ENCODE results near the gene SYNJ2. TPM values are rescaled to one million over a fixed set of nuclear protein-coding genes. Genes with fewer than 3 reads are reported as not detected.

The SYNJ2 gene
- total RNA-seq, 2 experiments from 2014 or later, result 34.6 to 38.0 TPM

DNA sequence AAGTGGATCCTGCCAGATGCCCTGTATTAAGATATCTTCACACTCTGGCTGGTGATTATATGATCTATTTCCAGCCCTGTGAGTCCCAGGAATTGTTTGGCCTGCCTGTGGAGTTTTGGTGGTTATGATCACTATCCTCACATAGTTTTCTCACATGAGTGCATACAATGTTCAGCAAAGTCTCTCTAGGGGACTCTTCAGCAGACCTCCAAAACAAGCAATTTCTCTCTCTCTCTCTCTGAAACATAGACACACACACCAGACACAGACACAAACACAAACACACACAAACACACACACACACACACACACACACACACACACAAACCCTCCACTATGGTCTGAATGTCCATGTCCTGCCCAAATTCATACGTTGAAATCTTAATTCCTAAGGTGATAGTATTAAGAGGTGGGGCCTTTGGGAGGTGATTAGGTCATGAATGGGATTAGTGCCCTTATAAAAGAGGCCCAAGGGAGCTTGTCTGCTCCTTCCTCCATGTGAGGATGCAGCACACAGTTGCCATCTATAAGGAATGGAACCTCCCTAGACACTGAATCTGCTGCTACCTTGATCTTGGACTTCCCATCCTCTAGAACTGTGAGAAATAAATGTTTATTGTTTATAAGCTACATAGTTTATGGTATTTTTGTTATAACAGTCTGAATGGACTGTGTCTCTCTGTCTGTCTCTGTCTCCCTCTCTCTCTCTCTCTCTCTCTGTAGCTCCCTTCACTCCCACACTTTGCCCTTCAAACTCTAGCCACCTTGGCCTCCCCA lies 22.0 kb upstream of the SYNJ2 start:
- DNase-seq, result no peak
- Histone ChIP-seq H3K9me3 (ENCODE audit: control insufficient read depth in 1 of 2, insufficient read depth in 1 of 2, low read length in 2 of 2) (peaks cover 15 to 23% of the 10 kb centered on the region in 2 experiments), H3K27me3 (ENCODE audit: control insufficient read depth in 1 of 2, insufficient read depth in 2 of 2, low read length in 2 of 2) (no peaks in the 10 kb centered on the region), H3K4me3 (ENCODE audit: low read length) (no peak overlapping the region), H3K4me1 (ENCODE audit: insufficient read depth, low read length) (peaks cover 17% of the 10 kb centered on the region), H3K36me3 (ENCODE audit: insufficient read depth, low read length) (no peaks in the 10 kb centered on the region), H3K27ac (ENCODE audit: low read depth in 1 of 2, low read length in 2 of 2) (no peak overlapping the region)
- peaks cover 18% of the 10 kb centered on the region for H3K4me1 Mint-ChIP-seq (ENCODE audit: low read depth)
- H3K27me3 Mint-ChIP-seq, result no peaks in the 10 kb centered on the region
- H3K36me3 Mint-ChIP-seq (ENCODE audit: low read depth), result peaks cover 4% of the 10 kb centered on the region
- TF ChIP-seq, protein P1, sequence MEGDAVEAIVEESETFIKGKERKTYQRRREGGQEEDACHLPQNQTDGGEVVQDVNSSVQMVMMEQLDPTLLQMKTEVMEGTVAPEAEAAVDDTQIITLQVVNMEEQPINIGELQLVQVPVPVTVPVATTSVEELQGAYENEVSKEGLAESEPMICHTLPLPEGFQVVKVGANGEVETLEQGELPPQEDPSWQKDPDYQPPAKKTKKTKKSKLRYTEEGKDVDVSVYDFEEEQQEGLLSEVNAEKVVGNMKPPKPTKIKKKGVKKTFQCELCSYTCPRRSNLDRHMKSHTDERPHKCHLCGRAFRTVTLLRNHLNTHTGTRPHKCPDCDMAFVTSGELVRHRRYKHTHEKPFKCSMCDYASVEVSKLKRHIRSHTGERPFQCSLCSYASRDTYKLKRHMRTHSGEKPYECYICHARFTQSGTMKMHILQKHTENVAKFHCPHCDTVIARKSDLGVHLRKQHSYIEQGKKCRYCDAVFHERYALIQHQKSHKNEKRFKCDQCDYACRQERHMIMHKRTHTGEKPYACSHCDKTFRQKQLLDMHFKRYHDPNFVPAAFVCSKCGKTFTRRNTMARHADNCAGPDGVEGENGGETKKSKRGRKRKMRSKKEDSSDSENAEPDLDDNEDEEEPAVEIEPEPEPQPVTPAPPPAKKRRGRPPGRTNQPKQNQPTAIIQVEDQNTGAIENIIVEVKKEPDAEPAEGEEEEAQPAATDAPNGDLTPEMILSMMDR (IDR thresholded peaks at IDR 0.05), result no peak
- intact Hi-C loops (cut with DNase I, micrococcal nuclease), result no loop called here
- POLR2A ChIA-PET, result no interaction called here
- CTCF ChIA-PET, result no interaction called here
- H3K9me3 Mint-ChIP-seq, result peaks cover 14% of the 10 kb centered on the region
- no peak overlapping the region for H3K4me3 Mint-ChIP-seq
- no peak overlapping the region for H3K27ac Mint-ChIP-seq
- ATAC-seq (ENCODE audit: poor library complexity), result no peak

DNA sequence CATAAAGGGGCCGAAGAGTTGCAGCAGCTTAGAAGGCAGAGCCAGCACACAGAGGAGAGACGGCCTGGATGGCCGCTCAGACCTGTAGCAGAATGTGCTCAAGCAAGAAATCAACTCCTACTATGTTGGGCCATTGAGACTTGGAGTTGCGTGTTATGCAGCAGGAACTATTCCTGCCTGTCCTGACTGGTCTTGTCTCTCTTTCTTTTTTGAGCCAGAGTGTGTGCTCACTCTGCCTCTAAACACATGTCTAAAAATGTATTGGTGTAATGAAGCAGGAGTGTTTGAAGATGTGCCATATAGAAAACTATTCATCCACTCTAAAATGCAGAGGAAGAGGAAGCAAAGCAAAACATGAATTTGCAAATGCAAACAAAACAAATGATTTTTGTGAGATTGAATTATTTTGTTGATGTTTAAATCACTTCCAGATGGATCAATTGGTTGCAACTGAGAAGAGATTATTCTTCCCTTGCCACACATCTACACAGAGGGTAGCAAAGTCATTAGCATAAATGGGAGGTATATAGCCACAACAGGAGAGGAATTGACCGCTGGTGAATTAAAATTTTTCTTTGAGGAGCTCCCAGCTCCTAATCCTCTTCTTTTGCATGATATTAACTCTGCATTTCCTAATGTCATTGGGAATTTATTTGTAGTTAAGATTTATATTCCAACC lies 20.4 kb upstream of the SYNJ2 start:
- ChIA-PET CTCF (no interaction called here), POLR2A (no interaction called here)
- intact Hi-C loops (cut with DNase I, micrococcal nuclease), result no loop called here
- DNase-seq, result no peak
- Mint-ChIP-seq H3K36me3 (ENCODE audit: low read depth) (peaks cover 4% of the 10 kb centered on the region), H3K9me3 (peaks cover 14% of the 10 kb centered on the region), H3K4me1 (ENCODE audit: low read depth) (peaks cover 18% of the 10 kb centered on the region), H3K27me3 (no peaks in the 10 kb centered on the region), H3K4me3 (no peak overlapping the region), H3K27ac (no peak overlapping the region)
- TF ChIP-seq, protein P1 (IDR thresholded peaks at IDR 0.05), result no peak
- no peaks in the 10 kb centered on the region for H3K36me3 ChIP-seq (ENCODE audit: insufficient read depth, low read length)
- H3K27ac ChIP-seq (ENCODE audit: low read depth in 1 of 2, low read length in 2 of 2), result no peak overlapping the region
- H3K4me3 ChIP-seq (ENCODE audit: low read length), result no peak overlapping the region
- ATAC-seq (ENCODE audit: poor library complexity), result no peak
- H3K27me3 ChIP-seq (ENCODE audit: control insufficient read depth in 1 of 2, insufficient read depth in 2 of 2, low read length in 2 of 2), result no peaks in the 10 kb centered on the region
- H3K4me1 ChIP-seq (ENCODE audit: insufficient read depth, low read length), result peaks cover 17% of the 10 kb centered on the region
- peaks cover 15 to 23% of the 10 kb centered on the region in 2 experiments for H3K9me3 ChIP-seq (ENCODE audit: control insufficient read depth in 1 of 2, insufficient read depth in 1 of 2, low read length in 2 of 2)

DNA sequence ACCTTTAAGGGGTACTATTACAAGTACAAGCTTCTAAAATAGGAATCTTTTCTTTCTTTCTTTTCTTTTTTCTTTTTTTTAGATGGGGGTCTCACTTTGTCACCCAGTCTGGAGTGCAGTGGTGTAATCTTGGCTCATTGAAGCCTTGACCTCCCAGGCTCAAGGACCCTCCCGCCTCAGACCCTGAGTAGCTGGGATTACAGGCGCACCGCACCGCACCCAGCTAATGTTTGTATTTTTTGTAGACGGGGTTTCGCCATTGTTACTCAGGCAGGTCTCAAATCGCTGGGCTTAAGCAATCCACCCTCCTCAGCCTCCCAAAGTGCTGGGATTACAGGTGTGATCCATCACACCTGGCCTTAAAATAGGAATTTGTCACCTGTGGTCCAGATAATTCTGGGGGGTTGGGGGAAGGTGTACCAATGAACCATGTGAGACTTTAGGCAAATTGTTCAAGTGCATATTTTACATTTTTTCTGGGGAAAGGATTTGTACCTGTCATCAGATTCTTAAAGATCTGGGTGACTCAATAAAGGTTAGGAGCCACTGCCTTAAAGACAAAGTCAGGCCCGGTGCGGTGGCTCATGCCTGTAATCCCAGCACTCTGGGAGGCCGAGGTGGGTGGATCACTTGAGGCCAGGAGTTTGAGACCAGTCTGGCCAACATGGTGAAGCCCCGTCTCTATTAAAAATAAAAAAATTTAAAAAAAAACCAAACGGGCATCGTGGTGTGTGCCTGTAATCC lies 19.7 kb upstream of the SYNJ2 start:
- Histone ChIP-seq H3K36me3 (ENCODE audit: insufficient read depth, low read length) (no peaks in the 10 kb centered on the region), H3K27ac (ENCODE audit: low read depth in 1 of 2, low read length in 2 of 2) (no peak overlapping the region), H3K9me3 (ENCODE audit: control insufficient read depth in 1 of 2, insufficient read depth in 1 of 2, low read length in 2 of 2) (peaks cover 15 to 23% of the 10 kb centered on the region in 2 experiments), H3K4me3 (ENCODE audit: low read length) (no peak overlapping the region), H3K4me1 (ENCODE audit: insufficient read depth, low read length) (peaks cover 17% of the 10 kb centered on the region), H3K27me3 (ENCODE audit: control insufficient read depth in 1 of 2, insufficient read depth in 2 of 2, low read length in 2 of 2) (no peaks in the 10 kb centered on the region)
- H3K27me3 Mint-ChIP-seq, result no peaks in the 10 kb centered on the region
- H3K9me3 Mint-ChIP-seq, result peaks cover 14% of the 10 kb centered on the region
- DNase-seq, result no peak
- TF ChIP-seq, protein P1 (IDR thresholded peaks at IDR 0.05), result no peak
- CTCF ChIA-PET, result no interaction called here
- peak overlapping the region; percentile 52 for H3K27ac Mint-ChIP-seq
- POLR2A ChIA-PET, result no interaction called here
- peaks cover 4% of the 10 kb centered on the region for H3K36me3 Mint-ChIP-seq (ENCODE audit: low read depth)
- no peak for ATAC-seq (ENCODE audit: poor library complexity)
- peaks cover 18% of the 10 kb centered on the region for H3K4me1 Mint-ChIP-seq (ENCODE audit: low read depth)
- H3K4me3 Mint-ChIP-seq, result no peak overlapping the region
- intact Hi-C loops (cut with DNase I, micrococcal nuclease), result no loop called here

Measured in CD4-positive, alpha-beta T cell (primary cell).